Transverse colon (tissue), 4 donors: ENCODE data around the gene SLC16A6. TPM values are rescaled to one million over a fixed set of nuclear protein-coding genes. Genes with fewer than 3 reads are reported as not detected.

Experiments
- DNase-seq: peaks from one replicate; pipeline ENCODE4 v3.0.0-alpha.2; 2019
- H3K27ac ChIP-seq, 4 donors: fragments of 200-600 bp; sonication (generic); 2 replicates each; pipeline ENCODE4 v1.5.1; 2016 to 2018; ENCODE audit warnings: inconsistent platforms in 4 of 4
- H3K27me3 ChIP-seq: fragments of 200-600 bp; sonication (generic); 2 replicates; pipeline ENCODE4 v1.5.1; 2017; ENCODE audit warnings: inconsistent platforms
- H3K36me3 ChIP-seq, 4 donors: fragments of 200-600 bp; sonication (generic); 2 replicates each; pipeline ENCODE4 v1.5.1; 2017 to 2019; ENCODE audit warnings: inconsistent platforms in 4 of 4
- H3K4me1 ChIP-seq, 4 donors: fragments of 200-600 bp; sonication (generic); 2 replicates each; pipeline ENCODE4 v1.5.1; 2017 to 2020; ENCODE audit warnings: inconsistent platforms in 4 of 4
- H3K4me3 ChIP-seq, 4 donors: fragments of 200-600 bp; sonication (generic); 1 replicate in 1 of 4; 2 replicates in 3 of 4; pipeline versions ENCODE4 v1.5.1 to v1.6.1; 2017 to 2019; ENCODE audit warnings: inconsistent platforms in 4 of 4
- H3K9me3 ChIP-seq, 2 donors: fragments of 200-600 bp; sonication (generic); 2 replicates each; pipeline ENCODE4 v1.5.1; 2017 to 2019; ENCODE audit warnings: inconsistent platforms in 2 of 2
- CTCF ChIP-seq, 5 experiments: fragments of 200-600 bp in 3 of 5; fragments of 450-650 bp in 2 of 5; sonication (generic) in 3 of 5; IDR thresholded peaks; 1 replicate in 2 of 5; 2 replicates in 3 of 5; pipeline ENCODE4 v1.5.1; 2016 to 2017; ENCODE audit warnings: antibody characterized with exemption in 5 of 5, inconsistent platforms in 3 of 5, mild to moderate bottlenecking in 2 of 5, moderate library complexity in 1 of 5
- EP300 ChIP-seq: sonication (generic); formaldehyde crosslinking; IDR thresholded peaks from one replicate; pipeline ENCODE4 v1.6.1; 2017; ENCODE audit warnings: antibody characterized with exemption, low read depth
- POLR2A ChIP-seq: fragments of 450-650 bp; IDR thresholded peaks from one replicate; pipeline ENCODE4 v1.6.1; 2016; ENCODE audit warnings: antibody characterized with exemption, mild to moderate bottlenecking, moderate library complexity
- POLR2AphosphoS5 ChIP-seq, 3 donors: sonication (generic); formaldehyde crosslinking; IDR thresholded peaks; one replicate each; pipeline ENCODE4 v1.6.1; 2016; ENCODE audit warnings: antibody characterized with exemption in 3 of 3
- WGBS, 2 donors: methylation state at CpG; one replicate each; pipeline ENCODE4 v1.1.5; 2018; ENCODE audit warnings: low coverage in 1 of 2; 5-methylcytosine and 5-hydroxymethylcytosine counted together
- in situ Hi-C, 4 donors: fragments of 200-750 bp; cut with MboI; loops; one replicate each; pipeline versions ENCODE4 v1.15.0 to v1.15.1; 2017; ENCODE audit warnings: low sequenced_read_pairs in 3 of 4, low pct_ligation_motif_present in 1 of 4, low pct_unique_long_range_greater_than_20kb in 1 of 4
- intact Hi-C: fragments of 100-400 bp; cut with DNase I; formaldehyde crosslinking; loops from one replicate; pipeline ENCODE4 v1.15.1; 2023; ENCODE audit warnings: low total_unique reads
- total RNA-seq, 4 donors: library from RNA; depleted of rRNA; stranded (reverse); fragments of >200 nt; gene quantifications; one replicate each; pipeline ENCODE4 v1.1.0, GENCODE V29; 2016

The SLC16A6 gene
- total RNA-seq, 4 donors from 2014 or later = 0.14 to 0.48 TPM; not detected in 2

GRCh38 chr17:68320943-68321555, 30.1 kb upstream of the SLC16A6 start:
- intact Hi-C loops = no loop called here
- Histone ChIP-seq H3K4me1 (no peaks in the 10 kb centered on the region), H3K4me3 (no peak overlapping the region), H3K36me3 (no peaks in the 10 kb centered on the region), H3K9me3 (no peaks in the 10 kb centered on the region), H3K27ac (no peak overlapping the region), H3K27me3 (no peaks in the 10 kb centered on the region)
- in situ Hi-C loops = no loop called here
- no peak for DNase-seq
- WGBS, 2 donors = 92 to 97% methylated on average over 4 to 7 of the region's 7 CpGs
- TF ChIP-seq CTCF (IDR thresholded peaks at IDR 0.05) (no peak), POLR2AphosphoS5 (IDR thresholded peaks at IDR 0.05) (no peak), EP300 (no peak), POLR2A (no peak)

GRCh38 chr17:68320311-68320865, 29.5 kb upstream of the SLC16A6 start:
- Histone ChIP-seq H3K9me3 (no peaks in the 10 kb centered on the region), H3K4me1 (no peaks in the 10 kb centered on the region), H3K36me3 (no peaks in the 10 kb centered on the region), H3K4me3 (no peak overlapping the region), H3K27ac (no peak overlapping the region), H3K27me3 (no peaks in the 10 kb centered on the region)
- WGBS, 2 donors = 57 to 60% methylated on average over 3 to 5 of the region's 5 CpGs
- in situ Hi-C loops = no loop called here
- no peak for TF ChIP-seq EP300
- TF ChIP-seq POLR2AphosphoS5 (IDR thresholded peaks at IDR 0.05) = no peak
- TF ChIP-seq CTCF (IDR thresholded peaks at IDR 0.05) = no peak
- TF ChIP-seq POLR2A = no peak
- intact Hi-C loops = no loop called here
- no peak for DNase-seq

GRCh38 chr17:68319410-68320162, 28.7 kb upstream of the SLC16A6 start:
- Histone ChIP-seq H3K27ac (no peak overlapping the region), H3K27me3 (no peaks in the 10 kb centered on the region), H3K4me3 (no peak overlapping the region), H3K9me3 (no peaks in the 10 kb centered on the region), H3K4me1 (peaks cover 0 to 3% (median 0%) of the 10 kb centered on the region in 4 donors), H3K36me3 (no peaks in the 10 kb centered on the region)
- TF ChIP-seq CTCF (IDR thresholded peaks at IDR 0.05) (no peak), EP300 (no peak), POLR2A (no peak), POLR2AphosphoS5 (IDR thresholded peaks at IDR 0.05) (no peak)
- no peak for DNase-seq
- intact Hi-C loops (loop anchor here (2.0 kb wide), 1 partner anchor 383 kb away; no protein-coding TSS in a partner anchor), in situ Hi-C loops (no loop called here)
- WGBS, 2 donors = 83 to 88% methylated on average over 4 to 12 of the region's 12 CpGs

DNA sequence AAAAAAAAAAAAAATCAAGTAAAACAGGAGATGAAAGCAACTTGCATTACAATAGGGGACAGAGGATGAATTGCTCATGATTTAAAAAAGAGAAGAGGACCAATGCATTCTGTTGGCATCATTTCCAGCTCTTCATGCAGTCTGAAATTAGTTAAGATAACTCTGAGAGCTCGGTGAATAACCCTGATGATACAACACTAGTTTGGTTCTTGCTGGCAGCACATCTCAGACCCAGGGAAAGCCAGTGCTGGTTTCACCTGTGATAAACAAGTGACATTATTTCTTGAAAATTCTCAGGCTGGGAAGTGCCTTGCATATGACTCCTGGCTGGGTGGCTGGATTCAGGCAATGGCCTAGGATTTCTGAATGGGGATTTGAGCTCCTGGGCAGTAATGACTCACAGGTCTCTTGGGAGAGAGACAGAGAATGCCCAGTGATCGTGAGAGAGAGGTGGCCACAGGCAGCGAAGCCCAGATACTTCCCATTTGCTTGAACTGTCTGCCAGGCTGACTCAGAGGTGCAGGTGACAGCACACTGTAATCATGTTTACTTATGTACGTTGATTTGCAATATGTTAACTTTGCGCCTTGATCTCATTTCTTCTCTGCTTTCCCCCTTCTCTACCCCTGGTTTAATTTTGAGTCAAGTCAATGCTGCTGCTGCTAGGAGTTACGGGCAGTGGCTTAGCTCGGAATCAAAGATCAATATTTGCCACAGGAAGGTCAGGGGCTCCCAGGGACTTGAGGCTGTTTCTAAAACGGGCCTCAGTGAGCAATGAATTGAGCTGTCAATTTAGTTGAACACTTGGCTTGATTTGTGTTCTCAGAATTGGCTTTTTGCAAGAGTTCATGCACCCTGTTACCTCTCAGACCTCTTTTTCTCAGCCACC, 27.4 kb upstream of the SLC16A6 start:
- H3K4me1 ChIP-seq = peaks cover 0 to 4% (median 0%) of the 10 kb centered on the region in 4 donors
- TF ChIP-seq EP300 (no peak), CTCF (IDR thresholded peaks at IDR 0.05) (no peak), POLR2A (no peak), POLR2AphosphoS5 (IDR thresholded peaks at IDR 0.05) (no peak)
- in situ Hi-C loops = no loop called here
- no peaks in the 10 kb centered on the region for H3K27me3 ChIP-seq
- H3K36me3 ChIP-seq = no peaks in the 10 kb centered on the region
- DNase-seq = no peak
- no peaks in the 10 kb centered on the region for H3K9me3 ChIP-seq
- intact Hi-C loops = loop anchor here (2.0 kb wide), 1 partner anchor 384 kb away; no protein-coding TSS in a partner anchor
- 60 to 78% methylated on average over 1 to 8 of the region's 8 CpGs for WGBS, 2 donors
- H3K27ac ChIP-seq = no peak overlapping the region
- H3K4me3 ChIP-seq = no peak overlapping the region
